T-helper 2 cell treated with Interferon-gamma antibody and Interleukin-4, amounts not matched to agents 100 ng/mL and 5 ng/mL, for 36 hours (primary cell): ENCODE data around the gene FERD3L. TPM values are rescaled to one million over a fixed set of nuclear protein-coding genes. Genes with fewer than 3 reads are reported as not detected.

Source experiments
- intact Hi-C: fragments of 100-400 bp; cut with micrococcal nuclease; formaldehyde crosslinking; loops from one replicate; pipeline ENCODE4 v1.15.1; 2023
- total RNA-seq: library from RNA; stranded (reverse); gene quantifications from 2 replicates; pipeline ENCODE4 v1.2.3, GENCODE V29; 2022

FERD3L gene
- total RNA-seq, 1 donor from 2014 or later: not detected

DNA sequence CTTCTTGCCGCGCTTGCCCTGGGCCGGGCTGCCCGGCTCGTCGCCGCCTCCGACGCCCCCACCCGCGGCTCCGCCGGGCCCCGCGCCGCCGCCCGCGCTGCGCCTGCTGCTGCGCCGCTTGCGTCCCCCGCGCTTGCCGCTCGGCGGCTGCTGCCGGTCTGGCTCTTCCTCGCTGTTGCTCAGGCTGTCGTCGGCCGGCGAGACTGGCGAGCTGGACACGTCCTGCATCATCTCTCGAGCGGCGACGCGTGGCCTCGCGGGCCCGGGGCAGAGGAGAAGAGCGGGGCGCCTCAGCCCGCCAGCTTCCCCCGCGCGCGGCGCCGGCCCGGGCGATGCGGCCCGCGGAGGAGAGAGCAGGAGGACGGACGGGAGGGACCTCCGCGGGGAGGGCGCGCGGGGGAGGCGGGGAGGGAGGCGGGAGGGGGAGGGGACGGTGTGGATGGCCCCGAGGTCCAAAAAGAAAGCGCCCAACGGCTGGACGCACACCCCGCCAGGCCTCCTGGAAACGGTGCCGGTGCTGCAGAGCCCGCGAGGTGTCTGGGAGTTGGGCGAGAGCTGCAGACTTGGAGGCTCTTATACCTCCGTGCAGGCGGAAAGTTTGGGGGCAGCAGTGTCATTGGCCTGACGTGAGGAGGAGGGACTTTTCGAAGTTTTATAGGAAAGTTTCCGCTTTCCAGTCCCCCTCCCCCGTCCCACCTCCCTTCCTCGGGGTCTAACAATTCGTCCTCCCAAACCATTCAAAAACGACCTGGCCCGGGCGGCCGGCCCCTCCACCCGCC is 27.9 kb downstream of the FERD3L start, which contains the start of gene TWIST1:
Gene TWIST1 (minus strand): TSS at position 546 of the 779 bp plus-strand sequence. CDS start 315 bp downstream, at position 231.
- intact Hi-C loops: no loop called here

DNA sequence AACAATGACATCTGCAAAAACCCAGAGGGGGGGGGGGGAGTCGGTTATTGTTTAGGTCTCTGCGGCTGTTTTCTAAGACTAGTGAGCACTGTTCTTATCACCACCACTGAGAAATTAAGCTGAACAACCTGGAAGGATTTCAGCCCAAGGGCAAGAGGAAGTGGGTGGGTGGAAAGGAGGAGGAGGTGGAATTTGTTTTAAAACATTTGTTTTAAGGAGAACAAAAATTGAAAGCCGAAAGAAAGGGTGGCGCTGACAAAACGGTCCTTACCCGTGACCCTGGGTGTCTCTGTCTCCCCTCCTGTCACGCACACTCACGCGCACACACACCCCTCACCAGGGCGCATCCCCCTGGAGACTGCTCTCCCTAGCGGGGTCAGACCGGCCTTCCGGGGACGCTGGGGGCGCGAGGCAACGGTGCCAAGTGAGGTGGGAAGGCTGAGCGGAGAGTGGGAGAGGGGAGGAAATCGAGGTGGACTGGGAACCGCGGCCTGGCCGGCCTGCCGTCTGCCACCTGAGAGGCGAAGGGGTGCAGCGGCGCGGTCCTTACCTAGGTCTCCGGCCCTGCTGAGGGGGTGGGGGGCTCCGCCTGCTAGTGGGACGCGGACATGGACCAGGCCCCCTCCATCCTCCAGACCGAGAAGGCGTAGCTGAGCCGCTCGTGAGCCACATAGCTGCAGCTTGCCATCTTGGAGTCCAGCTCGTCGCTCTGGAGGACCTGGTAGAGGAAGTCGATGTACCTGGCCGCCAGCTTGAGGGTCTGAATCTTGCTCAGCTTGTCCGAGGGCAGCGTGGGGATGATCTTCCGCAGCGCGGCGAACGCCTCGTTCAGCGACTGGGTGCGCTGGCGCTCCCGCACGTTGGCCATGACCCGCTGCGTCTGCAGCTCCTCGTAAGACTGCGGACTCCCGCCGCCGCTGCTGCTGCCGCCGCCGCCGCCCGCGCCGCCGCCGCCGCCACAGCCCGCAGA is 28.8 kb downstream of the FERD3L start:
- intact Hi-C loops: no loop called here

GRCh38 chr7:19114551-19114855 is 30.7 kb downstream of the FERD3L start:
- intact Hi-C loops: loop anchor here (5.0 kb wide), 1 partner anchor 1673 kb away; the partner anchor contains the start of gene SP8

- intact Hi-C loops: loop anchor here (2.0 to 5.0 kb wide), 2 partner anchors 31 to 1673 kb away; partner anchors contain the start of genes FERD3L and SP8
Measured at GRCh38 chr7:19113855-19114550, 31.2 kb downstream of the FERD3L start.

- intact Hi-C loops: loop anchor here (2.0 to 5.0 kb wide), 2 partner anchors 32 to 1674 kb away; partner anchors contain the start of genes FERD3L and SP8
Measured at GRCh38 chr7:19113002-19113350, 32.2 kb downstream of the FERD3L start.

GRCh38 chr7:19112274-19113001 is 32.8 kb downstream of the FERD3L start:
- intact Hi-C loops: loop anchor here (2.0 to 5.0 kb wide), 2 partner anchors 32 to 1675 kb away; partner anchors contain the start of genes FERD3L and SP8

DNA sequence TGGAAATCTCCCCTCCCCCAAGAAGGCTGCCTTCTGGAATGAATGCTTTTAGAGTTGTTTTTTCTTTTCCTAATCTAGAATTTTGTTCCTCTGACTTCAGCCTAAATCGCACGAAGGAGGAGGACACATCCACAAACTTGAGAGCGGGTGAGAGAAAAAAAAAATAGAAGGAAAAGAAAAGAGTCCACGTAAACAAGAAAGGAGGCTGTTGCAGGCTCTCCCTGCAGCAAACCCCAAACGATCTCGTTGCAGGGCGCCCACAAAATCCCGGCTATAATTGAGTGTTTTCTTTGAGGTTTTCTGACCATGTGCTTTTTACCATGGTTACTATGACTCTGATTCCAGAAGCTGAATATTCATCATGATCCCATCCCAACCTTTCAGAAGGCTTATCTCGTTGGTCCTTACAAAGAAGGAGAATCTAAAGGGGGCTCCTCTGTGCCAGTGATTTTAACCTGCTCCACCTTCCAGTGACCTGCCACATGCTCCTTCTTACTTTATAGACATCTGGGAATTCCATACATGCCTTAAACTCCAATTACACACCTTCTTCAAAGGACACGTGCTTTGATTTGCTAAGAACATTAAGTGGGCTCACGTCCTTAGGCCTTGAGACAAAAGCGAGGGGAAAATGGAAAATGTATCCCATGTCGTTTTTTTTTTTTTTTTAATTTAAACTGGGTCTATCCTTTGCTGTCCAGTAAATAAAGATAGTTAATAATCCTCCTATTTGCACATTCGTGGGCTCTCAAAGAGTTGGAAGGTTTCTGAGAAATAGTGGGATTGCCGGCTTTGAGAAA is 33.5 kb downstream of the FERD3L start:
- intact Hi-C loops: loop anchor here (2.0 to 5.0 kb wide), 2 partner anchors 33 to 1676 kb away; partner anchors contain the start of genes FERD3L and SP8

GRCh38 chr7:19110776-19111175 is 34.4 kb downstream of the FERD3L start:
- intact Hi-C loops: loop anchor here (5.0 kb wide), 1 partner anchor 1677 kb away; the partner anchor contains the start of gene SP8

- intact Hi-C loops: loop anchor here (5.0 kb wide), 1 partner anchor 1677 kb away; the partner anchor contains the start of gene SP8
Measured at GRCh38 chr7:19110026-19110730, 35.0 kb downstream of the FERD3L start.

GRCh38 chr7:19109000-19109946 is 35.9 kb downstream of the FERD3L start:
- intact Hi-C loops: loop anchor here (5.0 kb wide), 1 partner anchor 1688 kb away; no protein-coding TSS in a partner anchor

DNA sequence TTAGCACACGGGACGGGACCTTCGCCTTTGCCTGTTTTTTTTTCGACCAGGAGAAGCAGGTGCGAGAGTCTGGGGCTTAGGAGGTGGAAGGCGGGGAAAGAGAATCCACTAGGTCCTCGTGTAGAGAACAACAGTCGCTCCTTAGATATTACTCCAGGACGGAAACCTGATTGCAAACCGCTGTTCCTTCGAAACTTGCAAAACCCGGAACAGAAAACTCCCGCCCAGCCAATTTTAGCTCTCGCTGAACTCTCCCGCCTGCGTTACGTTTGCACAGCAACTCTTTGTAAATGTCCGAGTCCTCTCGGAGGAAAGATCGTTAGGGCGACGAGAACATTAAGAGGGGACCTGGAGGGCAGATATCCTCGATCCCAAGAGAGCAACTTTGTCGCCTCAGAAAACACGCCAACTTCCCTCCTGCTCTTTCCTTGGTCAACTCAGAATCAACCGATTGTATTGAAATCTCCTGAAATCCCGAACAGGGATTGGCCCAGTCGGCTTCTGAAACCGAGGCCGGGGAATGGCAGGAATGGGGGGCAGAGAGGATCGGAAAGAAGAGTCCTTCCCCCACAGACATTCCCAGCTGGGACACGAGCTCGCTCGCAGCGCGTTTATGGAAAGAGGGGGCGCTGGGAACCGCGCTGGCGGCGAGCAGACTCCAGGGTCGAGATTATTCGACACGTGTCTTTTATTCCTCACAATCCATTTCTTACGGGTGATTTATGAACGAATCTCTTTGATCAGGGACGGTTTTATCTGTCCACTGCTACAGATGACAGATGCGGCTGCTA is 37.7 kb downstream of the FERD3L start:
- intact Hi-C loops: loop anchor here (5.0 kb wide), 1 partner anchor 1690 kb away; no protein-coding TSS in a partner anchor

DNA sequence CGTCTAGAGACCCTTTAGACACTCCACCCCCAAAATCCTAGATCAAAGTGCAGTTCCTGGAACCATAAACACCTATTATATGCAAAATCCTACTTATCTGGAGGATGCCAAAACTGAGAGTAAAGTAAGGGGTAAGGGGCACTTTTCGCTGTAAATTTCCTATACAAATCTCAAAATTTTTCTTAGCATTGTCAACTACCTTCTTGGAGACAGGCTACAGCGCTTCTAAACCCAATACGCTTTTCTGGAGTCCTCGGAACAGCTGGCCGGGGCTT is 38.2 kb downstream of the FERD3L start:
- intact Hi-C loops: loop anchor here (5.0 kb wide), 1 partner anchor 1690 kb away; no protein-coding TSS in a partner anchor

DNA sequence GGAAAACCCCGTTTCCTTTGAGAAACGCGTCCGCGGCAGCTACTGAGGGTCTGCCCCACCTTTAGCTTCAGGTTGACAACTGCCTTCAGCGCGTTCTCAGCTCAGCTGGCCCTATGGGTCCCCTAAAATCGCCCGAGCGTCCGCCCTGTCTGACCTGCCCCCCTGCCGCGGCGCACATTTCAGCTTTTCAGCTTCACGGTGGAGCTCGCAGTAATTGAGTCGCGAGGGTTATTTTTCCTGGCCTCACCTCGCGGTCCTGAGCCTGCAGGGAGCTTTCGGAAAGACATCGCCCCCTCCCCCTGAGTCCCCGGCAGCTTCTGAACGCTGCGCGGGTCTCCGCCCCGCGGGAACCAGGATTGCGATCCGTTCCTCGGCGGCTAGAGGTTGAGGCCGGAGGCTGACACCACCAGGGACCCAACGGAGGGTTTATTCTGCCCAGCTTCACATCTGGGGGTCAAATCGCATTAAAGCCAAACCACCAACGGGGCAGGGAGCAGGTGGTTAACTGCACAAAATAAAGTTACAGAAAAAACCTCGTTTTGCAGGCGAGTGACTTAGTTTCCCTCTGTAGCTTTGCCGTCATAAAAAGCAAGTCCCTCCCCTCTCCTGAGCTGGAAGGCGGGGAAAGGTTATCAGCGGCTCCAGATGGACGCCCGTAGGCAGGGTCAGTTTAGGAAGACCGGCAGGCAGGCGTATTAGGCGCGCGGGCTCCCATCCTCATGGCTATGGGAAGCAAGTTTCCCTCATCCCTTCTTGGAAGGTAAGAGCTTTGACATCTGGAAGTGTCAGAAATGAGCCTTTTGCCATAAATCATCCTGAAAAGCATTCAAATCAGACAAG is 38.8 kb downstream of the FERD3L start:
- intact Hi-C loops: loop anchor here (5.0 kb wide), 1 partner anchor 1691 kb away; no protein-coding TSS in a partner anchor

DNA sequence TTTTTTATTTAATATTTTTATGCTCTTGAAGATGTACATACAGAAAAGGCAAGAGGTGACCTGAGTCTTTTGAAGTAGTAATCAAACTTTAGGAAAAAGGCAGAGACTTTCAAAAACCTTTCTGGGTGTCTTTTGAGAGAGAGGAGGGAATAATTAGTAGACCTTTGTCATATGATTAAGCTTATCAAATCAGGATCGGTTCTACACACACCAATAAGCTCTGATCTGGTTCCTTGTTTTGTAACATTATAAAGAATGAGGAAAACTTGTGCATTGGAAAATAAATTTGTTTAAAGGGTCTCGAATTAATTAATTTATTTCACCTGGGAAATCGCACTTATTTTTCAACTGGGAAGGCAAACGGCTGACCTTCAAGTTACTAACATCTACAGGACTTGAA is 39.7 kb downstream of the FERD3L start:
- intact Hi-C loops: loop anchor here (5.0 kb wide), 1 partner anchor 1692 kb away; no protein-coding TSS in a partner anchor

DNA sequence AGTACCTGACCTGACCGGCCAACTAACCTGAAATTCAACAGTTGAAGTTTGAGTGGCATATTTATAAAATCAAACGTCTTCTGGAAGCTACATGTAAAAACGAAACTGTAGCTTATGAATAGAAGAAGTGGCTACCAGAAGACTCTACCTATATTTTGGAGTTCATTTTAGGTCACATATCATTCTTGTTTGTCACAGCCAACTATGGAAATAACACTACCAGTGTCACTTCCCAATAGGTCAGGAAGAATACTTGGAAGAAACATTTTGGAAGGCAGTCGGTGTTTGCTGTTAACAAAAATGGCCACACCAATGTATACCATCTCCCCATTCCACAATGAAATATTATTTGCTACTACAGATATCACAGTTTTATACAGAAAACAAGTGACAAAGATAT is 40.4 kb downstream of the FERD3L start:
- intact Hi-C loops: loop anchor here (5.0 kb wide), 1 partner anchor 1692 kb away; no protein-coding TSS in a partner anchor

DNA sequence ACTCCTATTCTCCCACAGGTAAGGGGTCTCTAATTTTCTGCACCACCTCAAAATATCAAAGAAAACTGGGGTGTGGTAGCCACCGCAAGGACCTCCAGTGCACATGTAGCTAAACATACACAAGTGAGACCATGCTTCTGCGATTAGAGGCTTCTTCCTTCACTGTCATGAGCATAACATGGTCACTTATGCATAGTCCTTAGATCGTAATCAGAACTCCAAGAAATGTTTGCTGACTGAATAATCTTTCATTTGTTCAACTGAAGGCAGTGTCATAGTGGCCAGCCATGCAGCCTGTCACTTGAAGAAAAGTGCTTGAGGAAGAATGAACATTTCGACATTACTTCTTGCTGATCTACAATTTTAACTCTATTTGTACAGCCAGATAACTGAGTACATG is 42.3 kb downstream of the FERD3L start:
- intact Hi-C loops: no loop called here
